Measurements from ENCODE around the gene MAGEB17. TPM values are rescaled to one million over a fixed set of nuclear protein-coding genes. Genes with fewer than 3 reads are reported as not detected.

MAGEB17 gene
- total RNA-seq, 1 donor from 2014 or later = not detected

DNA sequence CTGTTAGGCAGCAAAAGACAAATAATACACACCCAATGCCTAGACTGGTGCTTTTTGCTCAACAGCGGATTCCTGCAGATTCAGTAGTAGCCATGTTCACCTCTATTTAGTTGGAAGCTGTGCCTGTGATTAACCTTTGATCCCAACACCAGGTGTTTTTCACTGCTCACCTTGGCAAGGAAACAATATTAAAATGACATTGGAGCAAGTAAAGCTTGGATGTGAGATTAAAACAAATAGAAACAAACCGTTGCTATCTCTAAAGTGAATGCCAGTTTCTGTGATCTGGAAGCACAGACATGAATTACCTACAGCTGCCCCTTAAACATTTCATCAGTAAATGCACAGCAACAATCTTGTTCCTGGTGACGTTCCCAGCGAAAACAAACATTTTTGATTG, 35.7 kb downstream of the MAGEB17 start:
- Histone ChIP-seq H3K27me3 (ENCODE audit: control insufficient read depth in 3 of 3, insufficient read depth in 3 of 3, low read length in 3 of 3) (no peaks in the 10 kb centered on the region), H3K9ac (ENCODE audit: low read depth in 1 of 3, low read length in 3 of 3) (no peak overlapping the region), H3K27ac (ENCODE audit: low read depth, low read length) (no peak overlapping the region), H3K9me3 (ENCODE audit: control insufficient read depth in 3 of 3, low read length in 3 of 3) (no peaks in the 10 kb centered on the region), H3K36me3 (ENCODE audit: control insufficient read depth in 3 of 3, insufficient read depth in 3 of 3, low read length in 3 of 3) (no peaks in the 10 kb centered on the region), H3K4me1 (ENCODE audit: control insufficient read depth in 3 of 3, insufficient read depth in 3 of 3, low read length in 3 of 3) (no peaks in the 10 kb centered on the region), H3K4me3 (ENCODE audit: low read length in 3 of 3) (no peak overlapping the region)

DNA sequence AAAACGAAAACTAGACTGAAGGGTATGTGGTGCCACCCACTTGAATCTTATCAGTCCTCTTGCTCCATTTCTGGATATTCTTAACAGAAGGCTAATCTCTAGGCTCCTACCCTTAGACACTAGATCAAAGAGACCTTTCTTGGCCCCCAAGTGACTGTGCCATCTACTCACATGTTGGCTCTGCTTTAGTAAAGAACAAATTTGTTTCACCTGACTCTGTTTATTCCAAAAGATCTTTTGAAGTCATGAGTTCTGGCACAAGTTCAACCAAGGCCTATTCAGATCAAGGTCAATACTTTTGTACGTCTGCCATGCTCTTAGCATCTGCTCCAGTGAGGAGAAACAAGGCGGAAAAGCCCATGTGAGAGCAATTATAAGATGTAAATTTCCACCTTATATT, 37.3 kb downstream of the MAGEB17 start:
- Histone ChIP-seq H3K27me3 (ENCODE audit: control insufficient read depth in 3 of 3, insufficient read depth in 3 of 3, low read length in 3 of 3) (no peaks in the 10 kb centered on the region), H3K4me1 (ENCODE audit: control insufficient read depth in 3 of 3, insufficient read depth in 3 of 3, low read length in 3 of 3) (no peaks in the 10 kb centered on the region), H3K27ac (ENCODE audit: low read depth, low read length) (no peak overlapping the region), H3K36me3 (ENCODE audit: control insufficient read depth in 3 of 3, insufficient read depth in 3 of 3, low read length in 3 of 3) (no peaks in the 10 kb centered on the region), H3K9me3 (ENCODE audit: control insufficient read depth in 3 of 3, low read length in 3 of 3) (no peaks in the 10 kb centered on the region), H3K9ac (ENCODE audit: low read depth in 1 of 3, low read length in 3 of 3) (no peak overlapping the region), H3K4me3 (ENCODE audit: low read length in 3 of 3) (no peak overlapping the region)

DNA sequence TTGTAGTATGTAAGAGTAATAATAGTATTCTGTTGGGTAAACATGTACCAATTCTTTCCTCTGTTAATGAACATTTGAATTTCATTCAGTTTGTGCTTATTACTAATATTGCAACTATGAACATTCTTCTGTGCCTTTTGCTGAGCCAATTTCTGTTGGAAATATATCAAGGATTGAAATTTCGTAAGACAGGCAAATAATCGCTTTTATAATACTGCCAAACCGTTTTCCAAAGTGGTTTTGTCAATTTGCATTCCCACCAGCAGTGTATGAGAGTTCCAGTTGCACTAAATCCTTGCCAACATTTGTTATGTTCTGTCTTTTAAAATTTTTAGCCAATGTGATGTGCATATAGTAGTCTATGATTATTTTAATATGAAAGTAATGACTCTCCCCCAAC, 38.6 kb downstream of the MAGEB17 start:
- H3K4me3 ChIP-seq (ENCODE audit: low read length in 3 of 3) = no peak overlapping the region
- no peaks in the 10 kb centered on the region for H3K36me3 ChIP-seq (ENCODE audit: control insufficient read depth in 3 of 3, insufficient read depth in 3 of 3, low read length in 3 of 3)
- no peaks in the 10 kb centered on the region for H3K27me3 ChIP-seq (ENCODE audit: control insufficient read depth in 3 of 3, insufficient read depth in 3 of 3, low read length in 3 of 3)
- H3K9me3 ChIP-seq (ENCODE audit: control insufficient read depth in 3 of 3, low read length in 3 of 3) = no peaks in the 10 kb centered on the region
- no peaks in the 10 kb centered on the region for H3K4me1 ChIP-seq (ENCODE audit: control insufficient read depth in 3 of 3, insufficient read depth in 3 of 3, low read length in 3 of 3)
- no peak overlapping the region for H3K27ac ChIP-seq (ENCODE audit: low read depth, low read length)
- H3K9ac ChIP-seq (ENCODE audit: low read depth in 1 of 3, low read length in 3 of 3) = no peak overlapping the region

DNA sequence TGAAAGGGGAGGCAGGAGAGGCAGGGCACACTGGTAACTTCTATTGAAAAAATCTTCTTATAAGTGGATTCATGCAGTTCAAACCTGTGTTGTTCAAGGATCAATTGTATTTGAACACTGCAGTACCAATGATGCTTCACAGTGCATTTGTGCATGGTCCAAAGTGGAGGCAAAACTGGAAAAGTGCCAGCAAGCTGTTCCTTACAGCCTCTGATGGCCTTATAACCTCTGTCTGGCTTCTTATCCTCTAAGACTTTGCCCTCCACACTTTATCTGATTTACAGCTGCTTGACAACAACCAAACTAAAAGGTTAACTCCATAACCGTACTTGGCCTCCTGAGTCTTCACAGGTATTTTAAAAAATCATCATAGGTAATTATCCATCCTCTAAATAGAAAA, 40.4 kb downstream of the MAGEB17 start:
- H3K27me3 ChIP-seq (ENCODE audit: control insufficient read depth in 3 of 3, insufficient read depth in 3 of 3, low read length in 3 of 3) = no peaks in the 10 kb centered on the region
- H3K9ac ChIP-seq (ENCODE audit: low read depth in 1 of 3, low read length in 3 of 3) = no peak overlapping the region
- no peaks in the 10 kb centered on the region for H3K9me3 ChIP-seq (ENCODE audit: control insufficient read depth in 3 of 3, low read length in 3 of 3)
- H3K27ac ChIP-seq (ENCODE audit: low read depth, low read length) = no peak overlapping the region
- H3K4me1 ChIP-seq (ENCODE audit: control insufficient read depth in 3 of 3, insufficient read depth in 3 of 3, low read length in 3 of 3) = no peaks in the 10 kb centered on the region
- no peaks in the 10 kb centered on the region for H3K36me3 ChIP-seq (ENCODE audit: control insufficient read depth in 3 of 3, insufficient read depth in 3 of 3, low read length in 3 of 3)
- no peak overlapping the region for H3K4me3 ChIP-seq (ENCODE audit: low read length in 3 of 3)

DNA sequence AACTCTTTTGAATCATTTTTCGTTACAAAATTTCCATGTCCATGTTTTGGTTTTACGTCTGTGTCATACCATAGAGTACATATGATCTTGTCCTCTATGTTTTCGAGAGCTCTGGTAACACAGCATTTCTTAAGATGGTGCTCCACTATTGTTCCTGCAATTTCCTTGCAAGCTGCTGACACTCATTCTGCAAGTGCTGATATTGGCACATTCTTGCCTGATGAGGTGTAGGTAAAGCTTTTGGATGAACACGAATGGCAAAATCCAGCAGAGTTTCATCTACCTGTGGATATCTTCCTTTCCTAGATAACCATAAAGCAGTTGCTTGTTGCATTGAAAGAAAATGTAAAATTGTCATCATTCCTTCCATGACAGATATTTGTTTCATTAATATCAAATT, 41.3 kb downstream of the MAGEB17 start:
- H3K36me3 ChIP-seq (ENCODE audit: control insufficient read depth in 3 of 3, insufficient read depth in 3 of 3, low read length in 3 of 3) = no peaks in the 10 kb centered on the region
- H3K4me1 ChIP-seq (ENCODE audit: control insufficient read depth in 3 of 3, insufficient read depth in 3 of 3, low read length in 3 of 3) = no peaks in the 10 kb centered on the region
- no peak overlapping the region for H3K27ac ChIP-seq (ENCODE audit: low read depth, low read length)
- H3K4me3 ChIP-seq (ENCODE audit: low read length in 3 of 3) = no peak overlapping the region
- no peaks in the 10 kb centered on the region for H3K27me3 ChIP-seq (ENCODE audit: control insufficient read depth in 3 of 3, insufficient read depth in 3 of 3, low read length in 3 of 3)
- H3K9me3 ChIP-seq (ENCODE audit: control insufficient read depth in 3 of 3, low read length in 3 of 3) = no peaks in the 10 kb centered on the region
- no peak overlapping the region for H3K9ac ChIP-seq (ENCODE audit: low read depth in 1 of 3, low read length in 3 of 3)

DNA sequence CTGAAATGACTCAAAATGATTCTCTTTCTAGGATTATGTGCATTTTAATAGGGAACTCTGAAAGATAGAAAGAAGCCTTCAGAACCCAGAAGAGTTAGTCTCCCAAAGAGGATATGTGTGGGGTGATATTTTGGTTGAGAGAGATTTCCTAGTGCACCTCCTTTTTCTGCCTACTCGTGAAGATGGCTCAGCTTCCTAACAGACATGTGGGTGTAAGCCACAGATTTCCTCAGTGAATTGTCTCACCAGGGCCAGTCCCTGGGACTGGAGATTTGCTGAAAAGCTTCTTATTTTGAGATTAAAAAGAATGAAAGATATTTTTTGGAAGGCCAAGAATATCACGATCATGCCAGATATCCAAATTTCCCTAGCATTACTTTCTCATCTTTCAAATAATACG, 42.8 kb downstream of the MAGEB17 start:
- Histone ChIP-seq H3K4me3 (ENCODE audit: low read length in 3 of 3) (no peak overlapping the region), H3K9me3 (ENCODE audit: control insufficient read depth in 3 of 3, low read length in 3 of 3) (no peaks in the 10 kb centered on the region), H3K9ac (ENCODE audit: low read depth in 1 of 3, low read length in 3 of 3) (no peak overlapping the region), H3K4me1 (ENCODE audit: control insufficient read depth in 3 of 3, insufficient read depth in 3 of 3, low read length in 3 of 3) (no peaks in the 10 kb centered on the region), H3K36me3 (ENCODE audit: control insufficient read depth in 3 of 3, insufficient read depth in 3 of 3, low read length in 3 of 3) (no peaks in the 10 kb centered on the region), H3K27me3 (ENCODE audit: control insufficient read depth in 3 of 3, insufficient read depth in 3 of 3, low read length in 3 of 3) (no peaks in the 10 kb centered on the region), H3K27ac (ENCODE audit: low read depth, low read length) (no peak overlapping the region)

DNA sequence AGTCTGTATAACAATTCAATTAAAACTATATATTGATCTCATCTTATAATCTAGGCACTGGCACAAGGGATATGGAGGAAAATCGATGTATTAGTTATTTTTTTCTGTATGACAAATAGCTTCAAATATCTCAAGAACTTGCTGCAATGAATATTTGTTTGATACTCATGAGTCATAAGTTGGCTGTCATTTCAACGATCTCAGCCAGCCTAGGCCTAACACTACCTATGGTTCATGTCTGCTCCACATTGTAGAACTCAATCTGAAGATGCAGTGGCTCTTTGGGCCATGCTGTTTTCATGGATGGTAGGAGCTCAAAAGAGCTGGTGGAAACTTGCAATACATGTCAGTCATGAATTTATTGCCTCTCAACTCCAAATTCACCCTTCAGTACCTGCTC, 44.7 kb downstream of the MAGEB17 start:
- no peaks in the 10 kb centered on the region for H3K36me3 ChIP-seq (ENCODE audit: control insufficient read depth in 3 of 3, insufficient read depth in 3 of 3, low read length in 3 of 3)
- H3K4me1 ChIP-seq (ENCODE audit: control insufficient read depth in 3 of 3, insufficient read depth in 3 of 3, low read length in 3 of 3) = no peaks in the 10 kb centered on the region
- no peak overlapping the region for H3K4me3 ChIP-seq (ENCODE audit: low read length in 3 of 3)
- no peaks in the 10 kb centered on the region for H3K27me3 ChIP-seq (ENCODE audit: control insufficient read depth in 3 of 3, insufficient read depth in 3 of 3, low read length in 3 of 3)
- H3K9ac ChIP-seq (ENCODE audit: low read depth in 1 of 3, low read length in 3 of 3) = no peak overlapping the region
- H3K9me3 ChIP-seq (ENCODE audit: control insufficient read depth in 3 of 3, low read length in 3 of 3) = no peaks in the 10 kb centered on the region
- H3K27ac ChIP-seq (ENCODE audit: low read depth, low read length) = no peak overlapping the region

DNA sequence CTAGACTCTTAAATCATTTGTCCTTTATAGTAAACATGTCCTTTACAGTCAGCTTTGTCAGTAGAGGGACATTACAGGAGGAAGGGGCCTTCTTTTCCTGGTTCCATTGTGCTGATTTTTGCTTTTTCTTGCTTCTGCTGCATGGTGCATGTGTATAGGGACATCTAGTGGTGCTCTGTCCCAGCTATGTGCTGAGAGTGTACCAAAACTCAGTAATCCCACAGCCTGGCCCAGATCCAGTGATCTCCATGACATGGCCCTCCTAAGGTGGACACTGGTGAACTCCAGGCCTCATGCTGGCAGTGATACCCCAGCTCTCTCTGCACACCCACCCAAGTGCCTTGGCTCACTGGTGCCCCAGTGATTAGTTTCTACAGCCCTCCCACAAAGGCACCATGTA, 45.2 kb downstream of the MAGEB17 start:
- no peak overlapping the region for H3K9ac ChIP-seq (ENCODE audit: low read depth in 1 of 3, low read length in 3 of 3)
- no peaks in the 10 kb centered on the region for H3K36me3 ChIP-seq (ENCODE audit: control insufficient read depth in 3 of 3, insufficient read depth in 3 of 3, low read length in 3 of 3)
- H3K27ac ChIP-seq (ENCODE audit: low read depth, low read length) = no peak overlapping the region
- H3K27me3 ChIP-seq (ENCODE audit: control insufficient read depth in 3 of 3, insufficient read depth in 3 of 3, low read length in 3 of 3) = no peaks in the 10 kb centered on the region
- no peaks in the 10 kb centered on the region for H3K4me1 ChIP-seq (ENCODE audit: control insufficient read depth in 3 of 3, insufficient read depth in 3 of 3, low read length in 3 of 3)
- no peaks in the 10 kb centered on the region for H3K9me3 ChIP-seq (ENCODE audit: control insufficient read depth in 3 of 3, low read length in 3 of 3)
- H3K4me3 ChIP-seq (ENCODE audit: low read length in 3 of 3) = no peak overlapping the region

DNA sequence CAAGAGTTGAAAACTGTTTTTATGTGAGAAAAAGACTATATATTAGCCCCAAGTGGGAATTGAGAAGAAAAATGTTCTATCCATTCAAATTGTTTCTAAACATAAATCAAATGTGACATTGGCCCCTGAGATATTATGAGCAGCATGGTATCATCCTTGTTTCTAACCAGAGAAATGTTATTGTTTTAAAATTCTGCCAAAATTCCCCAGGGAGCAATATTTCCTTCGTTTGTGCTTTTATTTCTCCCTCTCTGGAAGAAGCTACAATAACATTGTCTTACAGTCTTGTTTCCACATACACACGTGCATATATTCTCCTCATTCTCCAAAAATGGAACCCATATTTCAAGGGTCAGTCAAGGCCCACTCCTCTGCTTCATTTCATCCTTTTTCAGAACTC, 46.7 kb downstream of the MAGEB17 start:
- H3K27me3 ChIP-seq (ENCODE audit: control insufficient read depth in 3 of 3, insufficient read depth in 3 of 3, low read length in 3 of 3) = no peaks in the 10 kb centered on the region
- H3K9ac ChIP-seq (ENCODE audit: low read depth in 1 of 3, low read length in 3 of 3) = no peak overlapping the region
- H3K4me3 ChIP-seq (ENCODE audit: low read length in 3 of 3) = no peak overlapping the region
- no peaks in the 10 kb centered on the region for H3K9me3 ChIP-seq (ENCODE audit: control insufficient read depth in 3 of 3, low read length in 3 of 3)
- no peaks in the 10 kb centered on the region for H3K36me3 ChIP-seq (ENCODE audit: control insufficient read depth in 3 of 3, insufficient read depth in 3 of 3, low read length in 3 of 3)
- no peak overlapping the region for H3K27ac ChIP-seq (ENCODE audit: low read depth, low read length)
- H3K4me1 ChIP-seq (ENCODE audit: control insufficient read depth in 3 of 3, insufficient read depth in 3 of 3, low read length in 3 of 3) = no peaks in the 10 kb centered on the region

DNA sequence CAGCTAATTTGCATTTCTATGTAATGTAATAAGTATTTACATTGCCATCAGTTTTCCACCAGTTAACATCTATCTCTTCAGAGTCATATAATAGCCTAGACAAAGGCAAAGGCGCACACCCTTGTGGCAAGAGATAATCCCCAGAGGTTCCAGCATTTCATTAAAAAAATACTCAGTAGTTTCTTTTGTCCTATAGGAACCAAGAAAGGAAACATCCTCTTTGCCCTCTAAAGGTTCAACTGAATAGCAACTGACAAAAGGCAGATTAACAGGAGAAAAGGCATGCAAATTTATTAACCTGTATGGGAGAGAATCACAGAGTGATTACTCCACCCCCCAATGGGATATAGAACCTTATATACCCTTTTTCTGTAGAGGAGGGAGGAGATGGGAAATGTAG, 48.4 kb downstream of the MAGEB17 start:
- no peak overlapping the region for H3K27ac ChIP-seq (ENCODE audit: low read depth, low read length)
- no peaks in the 10 kb centered on the region for H3K27me3 ChIP-seq (ENCODE audit: control insufficient read depth in 3 of 3, insufficient read depth in 3 of 3, low read length in 3 of 3)
- no peaks in the 10 kb centered on the region for H3K36me3 ChIP-seq (ENCODE audit: control insufficient read depth in 3 of 3, insufficient read depth in 3 of 3, low read length in 3 of 3)
- H3K9ac ChIP-seq (ENCODE audit: low read depth in 1 of 3, low read length in 3 of 3) = no peak overlapping the region
- no peaks in the 10 kb centered on the region for H3K4me1 ChIP-seq (ENCODE audit: control insufficient read depth in 3 of 3, insufficient read depth in 3 of 3, low read length in 3 of 3)
- no peak overlapping the region for H3K4me3 ChIP-seq (ENCODE audit: low read length in 3 of 3)
- no peaks in the 10 kb centered on the region for H3K9me3 ChIP-seq (ENCODE audit: control insufficient read depth in 3 of 3, low read length in 3 of 3)

Data from skeletal muscle tissue (tissue), 4 donors.